Astrocyte of the cerebellum (primary cell): ENCODE data around the gene DNAH6.
"Not testable (repeated sequence)": the region's sequence is repeated elsewhere in the genome, so short reads cannot be mapped to it uniquely, and the experiment has no call there.

ENCODE experiments used
- DNase-seq: peaks from one replicate; pipeline ENCODE4 v3.0.0-alpha.2; 2011; ENCODE audit warnings: low read depth
- H3K4me3 ChIP-seq: 2 replicates; pipeline ENCODE4 v1.5.1; 2011; ENCODE audit warnings: mild to moderate bottlenecking, low read depth, low read length, moderate library complexity
- in situ Hi-C: cut with HindIII; loops from 2 replicates; pipeline ENCODE4 v1.10.0; 2017; ENCODE audit warnings: low sequenced_read_pairs
- TF ChIP-seq, protein P1 (sequence below): IDR thresholded peaks from 2 replicates; pipeline ENCODE4 v1.5.1; 2012; ENCODE audit warnings: low read length, low read depth, moderate library complexity, mild to moderate bottlenecking; ENCODE audit errors: missing control alignments

Gene DNAH6

GRCh38 chr2:84497285-84497684 lies 19.0 kb upstream of the DNAH6 start:
- DNase-seq: no peak
- TF ChIP-seq, protein P1, sequence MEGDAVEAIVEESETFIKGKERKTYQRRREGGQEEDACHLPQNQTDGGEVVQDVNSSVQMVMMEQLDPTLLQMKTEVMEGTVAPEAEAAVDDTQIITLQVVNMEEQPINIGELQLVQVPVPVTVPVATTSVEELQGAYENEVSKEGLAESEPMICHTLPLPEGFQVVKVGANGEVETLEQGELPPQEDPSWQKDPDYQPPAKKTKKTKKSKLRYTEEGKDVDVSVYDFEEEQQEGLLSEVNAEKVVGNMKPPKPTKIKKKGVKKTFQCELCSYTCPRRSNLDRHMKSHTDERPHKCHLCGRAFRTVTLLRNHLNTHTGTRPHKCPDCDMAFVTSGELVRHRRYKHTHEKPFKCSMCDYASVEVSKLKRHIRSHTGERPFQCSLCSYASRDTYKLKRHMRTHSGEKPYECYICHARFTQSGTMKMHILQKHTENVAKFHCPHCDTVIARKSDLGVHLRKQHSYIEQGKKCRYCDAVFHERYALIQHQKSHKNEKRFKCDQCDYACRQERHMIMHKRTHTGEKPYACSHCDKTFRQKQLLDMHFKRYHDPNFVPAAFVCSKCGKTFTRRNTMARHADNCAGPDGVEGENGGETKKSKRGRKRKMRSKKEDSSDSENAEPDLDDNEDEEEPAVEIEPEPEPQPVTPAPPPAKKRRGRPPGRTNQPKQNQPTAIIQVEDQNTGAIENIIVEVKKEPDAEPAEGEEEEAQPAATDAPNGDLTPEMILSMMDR: no peak
- no peak overlapping the region for H3K4me3 ChIP-seq
- in situ Hi-C loops: no loop called here

- no peak for DNase-seq
- TF ChIP-seq, protein P1: no peak
- no peak overlapping the region for H3K4me3 ChIP-seq
- in situ Hi-C loops: no loop called here
These were observed 18.0 kb upstream of the DNAH6 start for GRCh38 chr2:84498150-84498799.

DNA sequence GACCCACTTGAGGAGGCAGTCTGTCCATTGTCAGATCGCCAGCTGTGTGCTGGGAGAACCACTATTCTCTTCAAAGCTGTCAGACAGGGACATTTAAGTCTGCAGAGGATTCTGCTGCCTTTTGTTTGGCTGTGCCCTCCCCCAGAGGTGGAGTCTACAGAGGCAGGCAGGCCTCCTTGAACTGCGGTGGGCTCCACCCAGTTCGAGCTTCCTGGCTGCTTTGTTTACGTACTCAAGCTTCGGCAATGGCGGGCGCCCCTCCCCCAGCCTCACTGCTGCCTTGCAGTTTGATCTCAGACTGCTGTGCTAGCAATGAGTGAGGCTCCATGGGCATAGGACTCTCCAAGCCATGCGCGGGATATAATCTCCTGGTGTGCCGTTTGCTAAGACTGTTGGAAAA lies 5.3 kb upstream of the DNAH6 start:
- DNase-seq, in situ Hi-C loops: not testable (repeated sequence)

GRCh38 chr2:84515788-84516187 lies 510 bp upstream of the DNAH6 start:
- peak overlapping the region; percentile 54 for H3K4me3 ChIP-seq
- no peak for DNase-seq
- TF ChIP-seq, protein P1: no peak
- in situ Hi-C loops: no loop called here

More for the DNA sequence above, 5.3 kb upstream of the DNAH6 start:
- not testable (repeated sequence) for H3K4me3 ChIP-seq

DNA sequence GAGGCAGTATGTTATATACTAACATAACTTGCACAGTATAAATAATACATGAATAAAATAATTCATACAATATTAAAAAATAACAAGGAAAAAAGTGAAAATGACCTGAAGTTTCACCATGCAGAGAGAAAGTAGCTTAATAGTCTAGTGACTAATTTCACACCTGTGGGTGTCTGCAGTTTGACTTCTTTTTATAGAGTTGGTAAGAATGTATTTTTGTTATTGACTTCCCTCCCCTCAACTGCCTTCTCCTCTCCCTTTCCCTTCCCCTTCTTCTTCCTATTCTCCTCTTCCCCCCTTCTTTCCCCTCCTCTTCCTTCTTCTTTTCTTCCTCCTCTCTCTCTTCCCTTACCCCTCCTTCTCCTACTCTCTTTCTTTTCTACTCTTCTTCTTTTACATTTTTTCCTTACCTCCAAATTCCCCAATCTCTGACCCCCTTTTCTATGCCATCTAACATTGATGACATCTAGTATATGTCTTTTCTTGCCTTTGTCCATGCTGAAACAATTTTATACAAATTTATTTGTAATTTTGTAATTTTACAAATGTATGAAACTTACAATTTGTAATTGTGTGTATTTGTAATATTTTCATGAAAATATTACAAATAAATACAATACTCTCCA lies 3.1 kb downstream of the DNAH6 start:
- no peak overlapping the region for H3K4me3 ChIP-seq
- DNase-seq: no peak
- in situ Hi-C loops: no loop called here
- TF ChIP-seq, protein P1: no peak

DNA sequence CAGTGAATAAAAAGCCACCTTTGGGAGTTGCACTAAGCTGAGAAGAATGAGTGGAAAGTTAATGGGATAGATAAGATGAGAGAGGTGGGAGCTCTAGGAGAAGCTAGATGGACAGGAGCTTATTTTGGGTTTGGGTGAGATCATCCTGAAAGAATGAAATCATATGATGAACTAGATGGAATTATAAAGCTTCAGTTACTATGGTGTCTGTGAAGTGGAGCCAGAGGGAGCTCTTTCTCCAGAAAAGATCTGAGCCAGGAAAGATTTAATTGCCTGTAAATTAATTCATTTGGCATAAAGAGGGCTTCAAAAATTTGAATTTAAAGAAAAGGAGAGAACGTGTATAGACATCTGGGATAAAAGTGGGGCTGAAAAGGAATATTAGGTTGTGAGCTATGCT lies 10.3 kb downstream of the DNAH6 start:
- TF ChIP-seq, protein P1: no peak
- no peak for DNase-seq
- no peak overlapping the region for H3K4me3 ChIP-seq
- in situ Hi-C loops: no loop called here
